ENCODE results near the gene CCNT2. TPM values are rescaled to one million over a fixed set of nuclear protein-coding genes. Genes with fewer than 3 reads are reported as not detected.
A peak's percentile ranks its signal among the peaks of the same experiment; 100 is the strongest.

CCNT2 gene
- total RNA-seq, 2 experiments from 2014 or later, result 32.8 to 45.1 TPM

DNA sequence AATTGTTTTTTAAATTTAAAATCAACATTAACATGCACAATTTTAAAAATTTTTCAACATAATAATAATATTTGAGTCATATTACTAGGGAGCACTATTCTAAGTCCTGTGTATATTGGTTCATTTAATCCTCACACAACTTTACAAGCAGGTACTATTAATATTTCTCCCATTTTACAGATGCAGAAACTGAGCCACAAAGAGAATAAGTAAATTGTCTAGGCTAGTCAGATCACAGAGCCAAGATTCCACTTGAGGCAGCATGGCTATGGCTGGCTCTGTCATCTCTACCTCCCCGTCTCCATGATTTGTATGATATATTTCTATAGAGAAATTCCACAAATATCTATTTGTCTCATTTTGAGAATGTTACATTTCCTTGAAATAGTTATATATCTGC lies 15.1 kb downstream of the CCNT2 start:
- H3K27ac ChIP-seq (ENCODE audit: low read depth, low read length, poor library complexity, severe bottlenecking), result no peak overlapping the region
- ChIA-PET CTCF (ENCODE audit: unreplicated experiment) (no interaction called here), POLR2A (interaction anchor here (1.2 kb wide), 1 partner anchor 11 kb away, joined by 4 read pairs; no protein-coding TSS in a partner anchor)
- no TSS peak for BruUV-seq (replicated peaks)
- H3K9me2 ChIP-seq (ENCODE audit: insufficient read depth, low read length), result no peaks in the 10 kb centered on the region
- H3K79me2 ChIP-seq (ENCODE audit: insufficient read depth, low read depth, low read length), result peaks cover 100% of the 10 kb centered on the region
- H3K36me3 ChIP-seq (ENCODE audit: insufficient read depth, low read length), result peaks cover 96% of the 10 kb centered on the region
- H3K4me2 ChIP-seq (ENCODE audit: low read length), result peak overlapping the region; percentile 46; the same call in 1 of the 2 replicates
- no peak for TF ChIP-seq EZH2phosphoT487 (IDR thresholded peaks at IDR 0.05; ENCODE audit: borderline replicate concordance, low read depth, low read length)
- TF ChIP-seq, protein P1, sequence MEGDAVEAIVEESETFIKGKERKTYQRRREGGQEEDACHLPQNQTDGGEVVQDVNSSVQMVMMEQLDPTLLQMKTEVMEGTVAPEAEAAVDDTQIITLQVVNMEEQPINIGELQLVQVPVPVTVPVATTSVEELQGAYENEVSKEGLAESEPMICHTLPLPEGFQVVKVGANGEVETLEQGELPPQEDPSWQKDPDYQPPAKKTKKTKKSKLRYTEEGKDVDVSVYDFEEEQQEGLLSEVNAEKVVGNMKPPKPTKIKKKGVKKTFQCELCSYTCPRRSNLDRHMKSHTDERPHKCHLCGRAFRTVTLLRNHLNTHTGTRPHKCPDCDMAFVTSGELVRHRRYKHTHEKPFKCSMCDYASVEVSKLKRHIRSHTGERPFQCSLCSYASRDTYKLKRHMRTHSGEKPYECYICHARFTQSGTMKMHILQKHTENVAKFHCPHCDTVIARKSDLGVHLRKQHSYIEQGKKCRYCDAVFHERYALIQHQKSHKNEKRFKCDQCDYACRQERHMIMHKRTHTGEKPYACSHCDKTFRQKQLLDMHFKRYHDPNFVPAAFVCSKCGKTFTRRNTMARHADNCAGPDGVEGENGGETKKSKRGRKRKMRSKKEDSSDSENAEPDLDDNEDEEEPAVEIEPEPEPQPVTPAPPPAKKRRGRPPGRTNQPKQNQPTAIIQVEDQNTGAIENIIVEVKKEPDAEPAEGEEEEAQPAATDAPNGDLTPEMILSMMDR (conservative IDR thresholded peaks at IDR 0.05; ENCODE audit: low read length), result no peak
- no peak for DNase-seq (ENCODE audit: low spot score)
- H2AFZ ChIP-seq (ENCODE audit: low read length), result no peak overlapping the region
- peaks cover 35% of the 10 kb centered on the region for H4K20me1 ChIP-seq (ENCODE audit: insufficient read depth, low read length)
- intact Hi-C loops (cut with micrococcal nuclease; ENCODE audit: unreplicated experiment), result no loop called here
- no peaks in the 10 kb centered on the region for H3K9me3 ChIP-seq (ENCODE audit: low read length)
- no peak overlapping the region for H3K4me3 ChIP-seq (ENCODE audit: low read depth, low read length, poor library complexity, severe bottlenecking)
- peaks cover 26% of the 10 kb centered on the region for H3K4me1 ChIP-seq (ENCODE audit: insufficient read depth, low read length, poor library complexity, severe bottlenecking)

GRCh38 chr2:134934150-134934549 lies 15.5 kb downstream of the CCNT2 start:
- no TSS peak for BruUV-seq (replicated peaks)
- Histone ChIP-seq H4K20me1 (ENCODE audit: insufficient read depth, low read length) (peaks cover 35% of the 10 kb centered on the region), H3K27ac (ENCODE audit: low read depth, low read length, poor library complexity, severe bottlenecking) (no peak overlapping the region)

GRCh38 chr2:134934641-134935040 lies 16.0 kb downstream of the CCNT2 start:
- H3K9me3 ChIP-seq (ENCODE audit: low read length), result no peaks in the 10 kb centered on the region
- H3K36me3 ChIP-seq (ENCODE audit: insufficient read depth, low read length), result peaks cover 96% of the 10 kb centered on the region
- TF ChIP-seq, protein P1 (conservative IDR thresholded peaks at IDR 0.05; ENCODE audit: low read length), result no peak
- TF ChIP-seq EZH2phosphoT487 (IDR thresholded peaks at IDR 0.05; ENCODE audit: borderline replicate concordance, low read depth, low read length), result no peak
- H3K4me2 ChIP-seq (ENCODE audit: low read length), result peak overlapping the region; percentile 46
- no peak overlapping the region for H3K27ac ChIP-seq (ENCODE audit: low read depth, low read length, poor library complexity, severe bottlenecking)
- no peak for DNase-seq (ENCODE audit: low spot score)
- no peak overlapping the region for H2AFZ ChIP-seq (ENCODE audit: low read length)
- H3K4me1 ChIP-seq (ENCODE audit: insufficient read depth, low read length, poor library complexity, severe bottlenecking), result peaks cover 26% of the 10 kb centered on the region
- ChIA-PET POLR2A (interaction anchor here (0.6 to 1.8 kb wide), 4 partner anchors 9 to 29 kb away, joined by 3 to 5 read pairs (median 4); no protein-coding TSS in a partner anchor), CTCF (ENCODE audit: unreplicated experiment) (no interaction called here)
- BruUV-seq (replicated peaks), result no TSS peak
- no peak overlapping the region for H3K4me3 ChIP-seq (ENCODE audit: low read depth, low read length, poor library complexity, severe bottlenecking)
- peaks cover 99% of the 10 kb centered on the region for H3K79me2 ChIP-seq (ENCODE audit: insufficient read depth, low read depth, low read length)
- intact Hi-C loops (cut with micrococcal nuclease; ENCODE audit: unreplicated experiment), result no loop called here
- H4K20me1 ChIP-seq (ENCODE audit: insufficient read depth, low read length), result peaks cover 35% of the 10 kb centered on the region
- H3K9me2 ChIP-seq (ENCODE audit: insufficient read depth, low read length), result no peaks in the 10 kb centered on the region

More at GRCh38 chr2:134934150-134934549, 15.5 kb downstream of the CCNT2 start:
- Histone ChIP-seq H3K9me3 (ENCODE audit: low read length) (no peaks in the 10 kb centered on the region), H3K4me3 (ENCODE audit: low read depth, low read length, poor library complexity, severe bottlenecking) (no peak overlapping the region), H3K36me3 (ENCODE audit: insufficient read depth, low read length) (peaks cover 96% of the 10 kb centered on the region), H3K4me2 (ENCODE audit: low read length) (peak overlapping the region; percentile 46), H3K4me1 (ENCODE audit: insufficient read depth, low read length, poor library complexity, severe bottlenecking) (peaks cover 26% of the 10 kb centered on the region), H2AFZ (ENCODE audit: low read length) (no peak overlapping the region), H3K79me2 (ENCODE audit: insufficient read depth, low read depth, low read length) (peaks cover 100% of the 10 kb centered on the region), H3K9me2 (ENCODE audit: insufficient read depth, low read length) (no peaks in the 10 kb centered on the region)
- ChIA-PET CTCF (ENCODE audit: unreplicated experiment) (no interaction called here), POLR2A (interaction anchor here (0.6 to 1.8 kb wide), 4 partner anchors 8 to 29 kb away, joined by 3 to 5 read pairs (median 4); no protein-coding TSS in a partner anchor)
- intact Hi-C loops (cut with micrococcal nuclease; ENCODE audit: unreplicated experiment), result no loop called here
- no peak for TF ChIP-seq EZH2phosphoT487 (IDR thresholded peaks at IDR 0.05; ENCODE audit: borderline replicate concordance, low read depth, low read length)
- TF ChIP-seq, protein P1 (conservative IDR thresholded peaks at IDR 0.05; ENCODE audit: low read length), result no peak
- DNase-seq (ENCODE audit: low spot score), result no peak

Data from OCI-LY7 (cell line).